ENCODE results near the gene FZD4. TPM values are rescaled to one million over a fixed set of nuclear protein-coding genes. Genes with fewer than 3 reads are reported as not detected.

Gene FZD4
- total RNA-seq, 2 donors from 2014 or later = 25.4 to 54.4 TPM

GRCh38 chr11:86896441-86896841 is 58.8 kb downstream of the FZD4 start:
- no peak overlapping the region for H3K27ac ChIP-seq
- H3K4me3 ChIP-seq = no peak overlapping the region
- no peak for ATAC-seq
- no peaks in the 10 kb centered on the region for H3K36me3 ChIP-seq (replicated peaks in 1 of 2; ENCODE audit: insufficient read depth in 1 of 2, low read depth in 2 of 2)
- WGBS, 2 donors = 81 to 86% methylated on average over 5 of the region's 5 CpGs
- no peaks in the 10 kb centered on the region for H3K9me3 ChIP-seq
- intact Hi-C loops (cut with DNase I) = no loop called here
- H3K4me1 ChIP-seq = no peaks in the 10 kb centered on the region
- TF ChIP-seq CTCF (IDR thresholded peaks at IDR 0.05) (no peak), POLR2A (IDR thresholded peaks at IDR 0.05) (no peak)
- no peaks in the 10 kb centered on the region for H3K27me3 ChIP-seq
- DNase-seq = no peak

Other genes with a start within 250 kb of the FZD4 start
- 10 to 100 TPM in 1 of 2 donors, 1 to 10 TPM in 1; 4.0 to 20.0 TPM for gene PRSS23, start 154.9 kb downstream of the FZD4 start, total RNA-seq
- 10 to 100 TPM; 11.2 to 20.1 TPM for gene TMEM135, start 82.5 kb upstream of the FZD4 start, total RNA-seq

All from body of pancreas (tissue), 4 donors.